Caco-2 (cell line): Measurements from ENCODE around the gene VAV2. TPM values are rescaled to one million over a fixed set of nuclear protein-coding genes. Genes with fewer than 3 reads are reported as not detected.

Experiments used
- BruUV-seq: library from RNA; stranded (reverse); fragments of 400-500 nt; replicated peaks from 2 replicates; lab custom pipeline; 2021; lab: Mats Ljungman, UMichigan
- CTCF ChIA-PET: fragments of 300-600 bp; sonication (Branson Sonifier 250); formaldehyde crosslinking; loops from one replicate; lab custom pipeline; 2022; ENCODE audit warnings: antibody characterized with exemption; lab: Charles Lee
- POLR2A ChIA-PET: fragments of 300-600 bp; sonication (Branson Sonifier 250); formaldehyde crosslinking; loops from one replicate; lab custom pipeline; 2022; ENCODE audit warnings: antibody characterized with exemption; lab: Charles Lee
- DNase-seq, 2 experiments: peaks; one replicate each; pipeline versions ENCODE4 v3.0.0 to v3.0.0-alpha.2; 2020 to 2022
- H3K27me3 ChIP-seq: replicated peaks from 2 replicates; pipeline ENCODE4 v1.6.0; 2011; ENCODE audit warnings: low read length; ENCODE audit not compliant: control insufficient read depth, insufficient read depth
- H3K36me3 ChIP-seq: 2 replicates; pipeline ENCODE4 v1.5.1; 2011; ENCODE audit warnings: low read length; ENCODE audit not compliant: control insufficient read depth, insufficient read depth
- H3K4me1 ChIP-seq: fragments of 250-450 bp; sonication (Bioruptor Pico); 2 replicates; pipeline ENCODE4 v1.5.1; 2020; ENCODE audit warnings: mild to moderate bottlenecking
- H3K4me3 ChIP-seq: 2 replicates; pipeline ENCODE4 v1.5.1; 2011; ENCODE audit warnings: low read depth, mild to moderate bottlenecking, control low read depth, low read length
- H3K9me3 ChIP-seq: fragments of 250-450 bp; sonication (Bioruptor Pico); 2 replicates; pipeline ENCODE4 v1.5.1; 2020; ENCODE audit warnings: mild to moderate bottlenecking, moderate library complexity
- H3K27ac Mint-ChIP-seq: one replicate; pipeline ENCODE4 v1.8.0; 2022; ENCODE audit warnings: mixed read lengths; ENCODE audit not compliant: unreplicated experiment
- H3K27me3 Mint-ChIP-seq: one replicate; pipeline ENCODE4 v1.8.0; 2022; ENCODE audit warnings: mixed read lengths; ENCODE audit not compliant: insufficient read depth, unreplicated experiment
- H3K36me3 Mint-ChIP-seq: one replicate; pipeline ENCODE4 v1.8.0; 2022; ENCODE audit warnings: mild to moderate bottlenecking, mixed read lengths; ENCODE audit not compliant: insufficient read depth, unreplicated experiment
- H3K4me1 Mint-ChIP-seq: one replicate; pipeline ENCODE4 v1.8.0; 2022; ENCODE audit warnings: low read depth, mixed read lengths; ENCODE audit not compliant: unreplicated experiment
- H3K4me3 Mint-ChIP-seq: one replicate; pipeline ENCODE4 v1.8.0; 2022; ENCODE audit warnings: mild to moderate bottlenecking, moderate library complexity, mixed read lengths; ENCODE audit not compliant: unreplicated experiment
- H3K9me3 Mint-ChIP-seq: one replicate; pipeline ENCODE4 v1.8.0; 2022; ENCODE audit warnings: mixed read lengths; ENCODE audit not compliant: unreplicated experiment
- intact Hi-C: fragments of 100-400 bp; cut with micrococcal nuclease; formaldehyde crosslinking; loops from one replicate; pipeline ENCODE4 v1.10.0; 2022; ENCODE audit not compliant: unreplicated experiment
- total RNA-seq: library from RNA; stranded (reverse); gene quantifications from 2 replicates; pipeline ENCODE4 v1.2.3, GENCODE V29; 2022
- TF ChIP-seq, protein P1 (sequence below), 2 experiments: fragments of 200-600 bp in 1 of 2; IDR thresholded peaks; 1 replicate in 1 of 2; 2 replicates in 1 of 2; pipeline versions ENCODE4 v1.5.1 to v1.8.0; 2011 to 2022; ENCODE audit warnings: antibody characterized with exemption in 1 of 2, control low read depth in 1 of 2, inconsistent platforms in 1 of 2, low read depth in 1 of 2, low read length in 1 of 2, mild to moderate bottlenecking in 1 of 2, moderate library complexity in 1 of 2; ENCODE audit not compliant: insufficient read depth in 1 of 2, severe bottlenecking in 1 of 2, unreplicated experiment in 1 of 2

Gene VAV2
- total RNA-seq, 1 experiment from 2014 or later, result 55.3 TPM

DNA sequence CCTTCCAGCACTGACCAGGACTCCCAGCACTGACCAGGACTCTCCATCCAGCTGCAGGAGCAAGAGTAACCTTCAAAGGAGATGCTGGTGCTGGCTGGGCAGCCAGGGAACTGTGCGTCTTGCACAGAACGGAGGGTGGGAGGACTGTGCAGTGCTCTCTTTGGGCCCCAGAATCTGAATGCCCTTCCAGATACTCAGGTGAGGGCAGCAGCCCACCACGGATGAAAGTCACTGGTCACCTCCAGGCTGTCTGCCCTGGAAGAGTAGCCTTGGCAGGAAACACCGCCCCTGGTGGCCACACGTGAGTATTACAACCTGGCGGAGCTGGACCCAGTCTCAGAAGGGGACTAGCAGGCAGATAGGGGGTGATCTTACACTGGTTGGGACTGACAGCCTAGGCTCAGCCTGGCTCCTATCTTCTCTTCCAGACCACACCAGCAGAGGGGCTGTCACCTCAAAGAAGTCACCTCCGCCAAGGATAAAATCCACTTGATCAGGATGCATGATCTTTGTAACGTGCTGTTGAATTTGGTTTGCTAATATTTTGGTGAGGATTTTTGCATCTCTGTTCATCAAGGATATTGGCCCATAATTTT is 249.2 kb downstream of the VAV2 start:
- Mint-ChIP-seq H3K4me3 (no peak overlapping the region), H3K27ac (no peak overlapping the region), H3K36me3 (peaks cover 5% of the 10 kb centered on the region), H3K9me3 (peaks cover 9% of the 10 kb centered on the region), H3K4me1 (peaks cover 9% of the 10 kb centered on the region), H3K27me3 (no peaks in the 10 kb centered on the region)
- CTCF ChIA-PET, result interaction anchor here (0.6 to 1.8 kb wide), 11 partner anchors 10 to 356 kb away, joined by 3 to 10 read pairs (median 3); no protein-coding TSS in a partner anchor
- TF ChIP-seq, protein P1, sequence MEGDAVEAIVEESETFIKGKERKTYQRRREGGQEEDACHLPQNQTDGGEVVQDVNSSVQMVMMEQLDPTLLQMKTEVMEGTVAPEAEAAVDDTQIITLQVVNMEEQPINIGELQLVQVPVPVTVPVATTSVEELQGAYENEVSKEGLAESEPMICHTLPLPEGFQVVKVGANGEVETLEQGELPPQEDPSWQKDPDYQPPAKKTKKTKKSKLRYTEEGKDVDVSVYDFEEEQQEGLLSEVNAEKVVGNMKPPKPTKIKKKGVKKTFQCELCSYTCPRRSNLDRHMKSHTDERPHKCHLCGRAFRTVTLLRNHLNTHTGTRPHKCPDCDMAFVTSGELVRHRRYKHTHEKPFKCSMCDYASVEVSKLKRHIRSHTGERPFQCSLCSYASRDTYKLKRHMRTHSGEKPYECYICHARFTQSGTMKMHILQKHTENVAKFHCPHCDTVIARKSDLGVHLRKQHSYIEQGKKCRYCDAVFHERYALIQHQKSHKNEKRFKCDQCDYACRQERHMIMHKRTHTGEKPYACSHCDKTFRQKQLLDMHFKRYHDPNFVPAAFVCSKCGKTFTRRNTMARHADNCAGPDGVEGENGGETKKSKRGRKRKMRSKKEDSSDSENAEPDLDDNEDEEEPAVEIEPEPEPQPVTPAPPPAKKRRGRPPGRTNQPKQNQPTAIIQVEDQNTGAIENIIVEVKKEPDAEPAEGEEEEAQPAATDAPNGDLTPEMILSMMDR (IDR thresholded peaks at IDR 0.05; ENCODE audit: insufficient read depth in 1 of 2, low read depth in 1 of 2, low read length in 1 of 2, severe bottlenecking in 1 of 2, unreplicated experiment in 1 of 2), result peak; percentile 95 to 98
- no TSS peak for BruUV-seq
- Histone ChIP-seq H3K27me3 (no peaks in the 10 kb centered on the region), H3K36me3 (no peaks in the 10 kb centered on the region), H3K4me3 (no peak overlapping the region), H3K9me3 (no peaks in the 10 kb centered on the region), H3K4me1 (peaks cover 13% of the 10 kb centered on the region)
- DNase-seq, result peak; percentile 88 to 91
- POLR2A ChIA-PET, result no interaction called here
- intact Hi-C loops, result loop anchor here (1.0 kb wide), 1 partner anchor 251 kb away; no protein-coding TSS in a partner anchor

GRCh38 chr9:133742251-133742650 is 249.9 kb downstream of the VAV2 start:
- intact Hi-C loops, result no loop called here
- POLR2A ChIA-PET, result no interaction called here
- H3K36me3 Mint-ChIP-seq, result peaks cover 1% of the 10 kb centered on the region
- H3K4me3 Mint-ChIP-seq, result no peak overlapping the region
- BruUV-seq, result no TSS peak
- H3K4me1 ChIP-seq, result peaks cover 13% of the 10 kb centered on the region
- no peaks in the 10 kb centered on the region for H3K9me3 ChIP-seq
- TF ChIP-seq, protein P1 (IDR thresholded peaks at IDR 0.05; ENCODE audit: insufficient read depth in 1 of 2, low read depth in 1 of 2, low read length in 1 of 2, severe bottlenecking in 1 of 2, unreplicated experiment in 1 of 2), result no peak
- no peak overlapping the region for H3K27ac Mint-ChIP-seq
- no peaks in the 10 kb centered on the region for H3K36me3 ChIP-seq
- H3K4me3 ChIP-seq, result no peak overlapping the region
- DNase-seq, result no peak
- H3K27me3 Mint-ChIP-seq, result no peaks in the 10 kb centered on the region
- H3K4me1 Mint-ChIP-seq, result peaks cover 9% of the 10 kb centered on the region
- peaks cover 9% of the 10 kb centered on the region for H3K9me3 Mint-ChIP-seq
- CTCF ChIA-PET, result interaction anchor here (1.0 to 1.8 kb wide), 4 partner anchors 9 to 41 kb away, joined by 3 to 10 read pairs (median 5); no protein-coding TSS in a partner anchor
- no peaks in the 10 kb centered on the region for H3K27me3 ChIP-seq

DNA sequence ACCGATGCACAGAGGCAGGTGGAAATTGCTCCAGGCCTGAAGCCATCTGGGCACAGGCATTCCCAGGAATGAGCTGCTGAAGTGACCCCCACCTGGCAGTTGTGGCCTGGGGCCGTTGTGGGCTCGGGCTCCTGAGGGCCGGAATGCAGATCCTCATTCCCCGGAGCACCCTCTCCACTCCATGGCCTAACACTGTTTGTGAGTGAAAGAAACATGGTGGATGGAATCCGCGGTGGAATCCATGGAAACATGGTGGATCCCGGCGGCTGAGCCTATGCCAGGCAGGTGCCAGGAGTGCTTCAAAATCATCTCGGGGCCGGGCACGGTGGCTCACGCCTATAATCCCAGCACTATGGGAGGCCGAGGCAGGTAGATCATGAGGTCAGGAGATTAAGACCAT is 250.4 kb downstream of the VAV2 start:
- Mint-ChIP-seq H3K27me3 (no peaks in the 10 kb centered on the region), H3K36me3 (no peaks in the 10 kb centered on the region), H3K4me3 (no peak overlapping the region), H3K27ac (no peak overlapping the region), H3K4me1 (peaks cover 9% of the 10 kb centered on the region), H3K9me3 (peaks cover 7% of the 10 kb centered on the region)
- no peaks in the 10 kb centered on the region for H3K9me3 ChIP-seq
- BruUV-seq, result no TSS peak
- TF ChIP-seq, protein P1 (IDR thresholded peaks at IDR 0.05; ENCODE audit: insufficient read depth in 1 of 2, low read depth in 1 of 2, low read length in 1 of 2, severe bottlenecking in 1 of 2, unreplicated experiment in 1 of 2), result no peak
- H3K4me3 ChIP-seq, result no peak overlapping the region
- no peak for DNase-seq
- H3K36me3 ChIP-seq, result no peaks in the 10 kb centered on the region
- peaks cover 13% of the 10 kb centered on the region for H3K4me1 ChIP-seq
- intact Hi-C loops, result no loop called here
- H3K27me3 ChIP-seq, result no peaks in the 10 kb centered on the region
- CTCF ChIA-PET, result interaction anchor here (1.7 to 1.8 kb wide), 2 partner anchors 9 to 15 kb away, joined by 4 to 6 read pairs; no protein-coding TSS in a partner anchor
- POLR2A ChIA-PET, result no interaction called here
